Measurements from ENCODE around the gene SHISA7.
A peak's percentile ranks its signal among the peaks of the same experiment; 100 is the strongest.
"Not testable (repeated sequence)": the region's sequence is repeated elsewhere in the genome, so short reads cannot be mapped to it uniquely, and the experiment has no call there.

SHISA7 gene

DNA sequence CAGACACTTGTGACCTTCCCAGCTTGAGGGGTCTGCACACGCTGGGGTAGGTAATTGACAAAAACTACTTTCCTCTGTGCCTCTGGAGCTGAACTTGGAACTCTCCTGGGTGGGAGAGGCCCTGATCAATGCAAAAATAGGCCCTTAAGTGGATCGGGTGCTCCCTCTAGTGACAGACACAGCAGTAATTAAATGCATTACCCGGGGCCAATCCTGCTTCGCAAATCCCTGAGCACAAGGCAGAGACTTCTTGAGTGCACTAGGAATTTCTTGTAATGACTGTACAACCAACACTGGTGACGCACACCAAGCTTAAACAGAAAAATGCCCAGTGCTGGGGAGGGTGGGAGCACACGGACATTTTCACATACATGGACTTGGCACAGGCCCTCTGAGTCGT is 24.9 kb downstream of the SHISA7 start:
- peak; percentile 41 to 51 for DNase-seq (ENCODE audit: low read depth in 2 of 2)

DNA sequence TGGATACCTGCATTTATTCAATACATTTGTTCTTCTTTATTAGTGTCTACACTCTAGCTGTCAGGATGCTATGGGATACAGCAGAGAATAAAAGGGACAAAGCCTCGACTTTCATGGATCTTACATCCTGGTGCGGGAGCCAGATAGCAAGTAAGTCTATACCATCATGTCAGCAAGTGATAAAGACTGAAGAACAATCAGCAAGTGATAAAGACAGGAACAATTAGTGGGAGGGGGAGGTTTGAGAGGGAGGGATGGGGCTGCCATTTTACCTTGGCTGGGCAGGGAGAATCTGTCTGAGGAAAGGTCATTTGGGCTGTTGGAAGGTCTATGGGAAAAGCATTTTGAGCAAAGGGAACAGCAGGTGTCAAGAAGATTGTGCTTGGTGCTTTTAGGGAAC is 32.9 kb downstream of the SHISA7 start:
- DNase-seq (ENCODE audit: low read depth in 2 of 2): no peak

DNA sequence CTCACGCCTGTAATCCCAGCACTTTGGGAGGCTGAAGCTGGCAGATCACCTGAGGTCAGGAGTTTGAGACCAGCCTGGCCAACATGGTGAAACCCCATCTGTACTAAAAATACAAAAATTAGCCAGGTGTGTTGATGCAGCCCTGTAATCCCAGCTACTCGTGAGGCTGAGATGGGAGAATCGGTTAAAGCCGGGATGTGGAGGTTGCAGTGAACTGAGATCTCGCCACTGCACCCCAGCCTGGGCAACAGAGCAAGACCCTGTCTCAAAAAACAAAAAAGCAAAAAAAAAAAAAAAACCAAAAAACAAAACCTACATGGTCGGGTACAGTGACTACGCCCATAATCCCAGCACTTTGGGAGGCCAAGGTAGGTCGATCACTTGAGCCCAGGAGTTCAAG is 33.9 kb downstream of the SHISA7 start:
- not testable (repeated sequence) for DNase-seq (ENCODE audit: low read depth in 2 of 2)

DNA sequence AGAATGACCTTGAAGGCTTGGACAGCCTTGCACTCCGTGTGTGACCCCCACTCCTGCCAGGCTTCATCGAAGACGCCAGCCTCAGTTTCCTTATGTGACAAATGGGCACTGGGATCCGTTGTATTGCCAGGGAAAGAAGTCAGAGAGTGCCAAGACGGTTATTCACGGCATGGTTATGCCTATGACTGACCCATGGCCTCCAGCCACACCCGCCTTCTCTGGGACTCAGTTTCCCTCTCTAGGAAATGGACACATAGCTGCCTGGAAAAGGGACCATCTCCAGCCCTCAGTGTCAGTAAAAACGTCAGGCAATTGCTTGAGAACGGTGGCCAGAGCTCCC is 34.6 kb downstream of the SHISA7 start:
- DNase-seq (ENCODE audit: low read depth in 2 of 2): no peak

DNA sequence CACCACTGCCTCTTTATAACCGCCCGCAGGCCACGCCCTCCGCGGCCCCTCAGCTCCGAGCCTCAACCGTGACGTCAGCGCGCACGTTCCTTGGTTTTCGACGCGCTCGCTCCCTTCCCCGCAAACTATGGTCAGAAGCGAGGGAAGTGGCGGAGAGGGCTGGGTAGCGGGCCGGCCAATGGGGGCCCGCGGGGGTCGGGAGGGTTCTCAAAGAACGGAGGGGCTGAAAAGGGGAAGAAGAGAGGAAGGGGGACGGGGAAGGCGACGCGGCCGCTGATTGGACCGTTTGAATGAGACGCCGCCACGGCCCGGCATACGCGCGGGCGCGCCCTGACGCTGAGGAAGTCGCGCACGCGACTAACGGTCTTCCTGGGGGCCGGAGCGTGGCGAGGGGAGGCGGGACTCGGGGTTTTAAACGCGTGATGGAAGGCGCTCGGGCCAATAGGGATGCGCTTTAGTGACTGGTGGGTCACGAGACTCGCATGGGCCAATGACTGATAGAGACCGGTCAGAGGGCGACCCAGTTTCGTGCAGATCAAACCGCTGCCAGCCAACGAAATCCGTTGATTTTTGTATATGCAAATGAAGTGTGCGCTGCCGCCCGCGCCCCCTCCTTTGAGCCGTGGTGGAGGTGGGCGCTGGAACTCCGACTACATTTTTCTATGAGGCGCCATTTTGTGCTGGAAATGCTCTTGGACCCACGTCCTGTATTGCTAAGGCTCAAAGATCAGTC is 35.1 kb downstream of the SHISA7 start:
- DNase-seq (ENCODE audit: low read depth in 2 of 2): peak; percentile 99

DNA sequence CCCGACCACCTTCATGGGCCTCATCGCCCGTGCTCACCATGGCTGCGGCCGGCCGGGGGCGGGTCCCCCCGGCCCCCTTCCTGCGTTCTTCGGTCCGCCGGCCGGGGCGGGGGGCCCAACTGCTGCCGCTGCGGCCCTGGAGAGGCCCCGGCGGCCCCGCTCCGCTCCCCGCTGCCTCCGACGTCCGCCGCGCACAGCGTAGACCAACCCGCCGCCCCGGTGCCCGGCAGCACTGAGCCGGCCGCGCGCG is 35.6 kb downstream of the SHISA7 start, which contains the start of gene UBE2S:
UBE2S (minus strand) TSS at position 239 of the 250 bp plus-strand sequence; CDS start at position 40, 199 bp downstream.
- not testable (repeated sequence) for DNase-seq (ENCODE audit: low read depth in 2 of 2)

DNA sequence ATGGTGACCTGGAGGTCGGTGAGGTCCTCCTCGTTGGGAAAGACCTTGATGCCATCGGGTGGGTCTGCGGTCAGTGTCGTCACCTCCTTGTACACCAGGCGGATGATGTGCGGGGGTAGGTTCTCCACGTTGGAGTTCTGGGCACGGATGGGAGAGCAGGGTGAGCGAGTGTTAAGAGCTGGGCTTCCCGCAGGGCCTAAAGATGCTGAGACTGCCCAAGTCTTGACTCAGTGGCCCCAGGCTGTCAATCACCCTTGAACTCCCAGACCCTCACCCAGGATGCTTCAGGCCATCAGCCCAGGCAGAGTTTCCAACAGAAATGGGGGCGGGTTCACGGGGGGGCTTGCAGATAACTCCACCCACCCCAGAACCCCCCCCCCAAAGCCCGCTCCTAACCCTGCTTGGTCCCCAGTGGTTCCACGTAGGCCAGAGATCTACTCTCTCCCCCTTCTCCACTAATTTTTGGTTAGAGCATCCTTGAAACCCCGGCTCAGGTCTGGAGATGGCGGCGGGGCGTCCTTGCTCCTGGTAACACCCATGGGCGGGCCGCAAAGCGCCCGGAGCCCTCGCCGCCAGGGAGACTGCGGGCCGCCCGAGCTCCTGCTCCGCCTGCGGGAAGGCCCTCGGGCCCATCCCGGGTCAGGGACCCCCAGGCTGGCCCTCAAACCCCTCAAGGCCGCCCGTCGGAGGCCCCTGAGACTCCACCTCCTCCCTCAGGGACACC is 36.1 kb downstream of the SHISA7 start:
- DNase-seq (ENCODE audit: low read depth in 2 of 2): no peak

DNA sequence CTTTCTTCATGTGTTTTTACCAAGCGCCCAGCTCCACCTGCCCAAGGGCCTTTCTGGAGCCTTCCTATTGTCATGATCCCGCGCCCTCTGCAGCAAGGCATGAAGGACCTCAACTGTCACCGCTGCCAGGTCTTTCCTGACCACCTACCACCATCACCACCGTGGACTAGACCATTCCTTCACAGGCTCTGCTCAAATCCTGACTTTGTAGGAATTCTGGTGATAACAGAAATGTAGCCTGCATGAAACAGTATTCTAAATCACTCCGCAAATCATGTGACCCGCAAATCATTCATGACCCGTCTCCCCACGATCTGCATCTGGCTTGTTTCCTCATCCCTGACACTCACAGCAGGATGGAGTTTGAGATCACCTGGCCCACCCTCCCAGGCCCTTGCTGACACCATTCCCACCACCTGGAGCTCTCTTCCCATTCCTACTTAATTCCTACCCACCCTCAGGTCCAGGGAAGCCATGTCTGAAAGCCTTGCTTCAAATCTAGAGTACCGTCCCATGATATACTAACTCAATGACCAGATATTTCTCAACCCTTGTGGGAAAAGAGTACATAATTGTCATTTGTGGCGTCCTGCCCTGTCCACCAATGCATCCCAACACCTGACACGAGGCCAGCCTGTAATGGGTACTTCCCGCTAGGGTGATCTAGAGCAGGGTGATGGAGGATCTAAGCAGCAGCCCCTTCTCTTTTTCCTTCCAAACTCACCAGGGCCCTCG is 36.8 kb downstream of the SHISA7 start:
- DNase-seq (ENCODE audit: low read depth in 2 of 2): no peak

DNA sequence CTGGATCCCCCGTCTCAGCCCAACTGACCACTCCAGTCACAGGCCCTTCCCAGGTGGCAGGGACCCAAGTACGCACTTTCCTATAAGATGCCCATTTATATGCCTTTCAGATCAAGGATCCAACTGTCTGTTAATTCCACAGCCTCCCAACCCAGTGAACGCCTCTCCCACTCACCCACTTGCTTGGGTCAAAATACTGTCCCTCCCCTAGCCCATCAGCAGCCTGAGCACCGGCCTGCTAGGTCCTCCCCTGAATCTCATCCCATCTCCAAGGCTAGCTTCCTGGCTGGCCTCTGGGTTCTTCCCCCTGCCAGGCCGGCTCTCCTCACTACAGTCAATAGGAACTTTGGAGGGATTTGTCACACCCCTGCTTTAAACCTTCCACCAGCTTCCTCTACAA is 37.5 kb downstream of the SHISA7 start:
- no peak for DNase-seq (ENCODE audit: low read depth in 2 of 2)

DNA sequence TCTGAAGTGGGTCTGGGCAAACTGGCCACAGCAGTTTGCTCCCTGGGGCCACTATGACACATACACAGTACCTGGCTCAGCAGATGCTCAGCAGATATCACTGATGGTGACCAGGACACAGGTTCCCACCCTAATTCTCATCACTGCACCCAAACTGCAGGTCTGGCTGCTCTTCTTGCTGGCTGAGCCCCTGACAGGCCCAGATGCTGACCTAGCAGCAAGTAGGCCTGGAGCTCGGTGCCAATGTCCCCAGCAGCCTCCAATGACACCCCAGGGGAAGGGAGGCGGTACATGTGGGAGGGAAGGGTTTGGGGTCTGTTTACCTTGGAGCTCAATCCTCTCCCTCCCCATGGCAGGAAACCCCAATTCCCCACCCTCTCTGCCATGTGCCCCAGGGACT is 40.6 kb downstream of the SHISA7 start:
- no peak for DNase-seq (ENCODE audit: low read depth in 2 of 2)

DNA sequence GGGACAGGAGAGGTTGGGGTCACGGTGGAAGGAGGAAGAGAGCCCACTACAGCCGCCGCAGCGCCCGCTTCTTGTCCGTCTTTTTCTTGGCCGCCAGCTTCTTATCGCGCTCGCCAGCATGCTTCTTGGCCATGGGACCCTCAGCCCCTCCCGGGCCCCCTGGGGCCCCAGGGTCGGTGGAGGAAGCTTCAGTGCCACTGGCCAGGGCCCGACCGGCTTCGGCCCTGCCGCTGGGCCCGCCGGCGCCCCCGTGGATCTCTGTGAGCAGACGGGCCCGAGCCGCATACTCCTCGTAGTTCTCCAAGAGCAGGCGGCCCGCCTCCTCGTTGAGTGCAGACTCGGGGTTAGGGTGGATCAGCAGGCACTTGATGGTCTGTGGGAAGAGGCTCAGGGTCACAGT is 41.7 kb downstream of the SHISA7 start:
- not testable (repeated sequence) for DNase-seq (ENCODE audit: low read depth in 2 of 2)

DNA sequence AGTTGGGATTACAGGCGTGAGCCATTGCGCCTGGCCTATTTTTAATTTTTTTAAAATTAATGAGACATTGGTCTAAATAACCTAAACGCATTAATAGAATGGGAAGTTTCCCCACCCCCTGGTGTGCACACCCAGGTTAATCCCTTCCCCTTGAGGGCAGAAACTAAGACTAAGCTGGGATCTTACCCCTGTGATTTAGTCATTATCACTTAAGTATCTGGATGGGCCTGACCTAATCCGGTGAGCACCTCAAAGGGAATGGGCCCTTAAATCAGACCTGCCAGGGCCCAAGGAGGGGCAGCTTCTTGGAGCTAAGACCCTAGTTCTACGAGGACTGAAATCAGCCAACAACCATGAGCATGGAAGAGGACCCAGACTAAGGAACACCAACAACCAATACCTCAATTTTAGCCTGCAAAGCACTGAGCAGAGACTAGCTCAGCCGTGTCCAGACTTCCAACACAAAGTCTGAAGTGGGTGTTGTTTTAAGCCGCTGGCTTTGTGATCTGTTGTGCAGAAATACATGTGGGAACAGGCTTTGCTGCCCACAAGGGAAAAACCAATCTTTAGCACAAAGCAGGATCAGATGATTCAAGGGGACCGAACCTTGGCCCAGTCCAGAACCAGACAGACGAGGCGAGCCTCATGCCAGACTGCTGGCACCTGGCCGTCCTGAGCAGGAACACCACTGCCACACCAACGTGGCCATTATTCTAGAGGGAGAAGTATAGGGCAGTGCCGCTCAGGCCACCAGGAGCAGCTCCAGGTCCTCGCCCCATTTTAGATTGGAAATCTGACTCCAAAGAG is 42.6 kb downstream of the SHISA7 start:
- no peak for DNase-seq (ENCODE audit: low read depth in 2 of 2)

DNA sequence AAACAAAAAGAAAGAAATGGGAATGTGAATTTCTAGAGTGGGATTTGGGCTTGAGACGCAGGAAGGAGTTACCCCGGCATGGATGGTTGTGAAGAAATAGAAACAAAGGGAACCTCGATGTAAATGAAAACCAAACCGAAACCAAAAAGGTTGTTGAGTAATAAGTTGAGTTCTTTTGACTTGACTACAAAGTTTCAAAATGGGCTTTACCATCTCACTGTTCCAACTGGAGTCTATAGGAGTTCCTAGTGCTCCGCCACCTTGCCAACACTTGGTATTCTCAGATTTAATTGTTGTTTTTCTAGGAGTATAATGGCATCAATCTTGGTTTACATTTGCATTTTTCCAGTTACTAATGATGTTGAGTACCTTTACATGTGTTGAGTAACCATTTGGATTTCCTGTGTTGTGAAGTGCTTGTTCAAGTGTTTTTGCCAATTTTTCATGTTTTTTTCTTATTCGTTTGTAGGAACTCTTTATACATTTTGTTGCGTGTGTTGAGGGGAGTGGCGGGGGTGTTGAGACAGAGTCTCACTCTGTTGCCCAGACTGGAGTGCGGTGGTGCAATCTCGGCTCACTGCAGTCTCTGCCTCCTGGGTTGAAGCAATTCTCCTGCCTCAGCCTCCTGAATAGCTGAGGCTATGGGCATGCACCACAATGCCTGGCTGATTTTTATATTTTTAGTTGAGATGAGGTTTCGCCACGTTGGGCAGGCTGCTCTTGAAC is 44.7 kb downstream of the SHISA7 start:
- DNase-seq (ENCODE audit: low read depth in 2 of 2): no peak

DNA sequence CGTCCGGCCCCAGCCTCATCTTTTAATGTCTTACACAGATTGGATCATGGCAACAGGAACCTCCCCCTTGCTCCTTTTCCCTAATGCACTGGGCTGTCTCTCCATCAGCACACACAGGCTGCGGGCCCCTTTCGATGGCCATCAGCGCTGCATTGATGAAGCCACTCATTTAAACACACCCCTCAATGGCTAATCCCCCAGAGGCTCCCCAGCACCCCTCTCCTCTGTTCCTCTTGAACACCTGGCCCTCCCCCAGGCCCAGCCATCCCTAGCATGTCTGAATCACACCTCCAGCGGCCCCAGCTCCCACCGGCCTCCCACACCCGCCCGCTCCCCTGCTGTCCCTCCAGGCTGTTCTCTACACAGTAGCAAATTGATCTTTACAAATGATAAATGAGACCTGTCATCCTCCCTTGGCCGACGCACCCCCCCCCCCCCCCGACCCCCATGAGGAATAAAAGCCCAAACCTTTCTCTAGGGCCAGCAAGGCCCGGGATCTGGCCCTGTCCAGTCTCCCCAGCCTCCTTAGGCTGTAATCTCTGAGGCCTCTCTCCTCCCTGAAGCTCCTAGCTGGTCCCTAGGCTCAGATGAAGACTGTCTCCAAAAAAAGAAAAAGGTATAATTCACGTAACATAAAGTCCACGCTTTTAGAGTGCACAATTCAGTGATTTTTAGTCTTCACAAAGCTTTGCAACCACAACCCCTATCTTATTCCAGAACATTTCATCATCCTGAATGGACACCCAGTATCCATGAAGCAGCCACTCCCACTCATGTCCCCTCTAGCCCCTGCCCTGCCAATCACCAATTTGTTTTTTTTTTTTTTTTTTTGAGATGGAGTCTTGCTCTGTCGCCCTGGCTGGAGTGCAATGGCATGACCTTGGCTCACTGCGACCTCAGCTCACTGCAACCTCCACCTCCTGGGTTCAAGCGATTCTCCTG is 50.0 kb downstream of the SHISA7 start:
- no peak for DNase-seq (ENCODE audit: low read depth in 2 of 2)

DNA sequence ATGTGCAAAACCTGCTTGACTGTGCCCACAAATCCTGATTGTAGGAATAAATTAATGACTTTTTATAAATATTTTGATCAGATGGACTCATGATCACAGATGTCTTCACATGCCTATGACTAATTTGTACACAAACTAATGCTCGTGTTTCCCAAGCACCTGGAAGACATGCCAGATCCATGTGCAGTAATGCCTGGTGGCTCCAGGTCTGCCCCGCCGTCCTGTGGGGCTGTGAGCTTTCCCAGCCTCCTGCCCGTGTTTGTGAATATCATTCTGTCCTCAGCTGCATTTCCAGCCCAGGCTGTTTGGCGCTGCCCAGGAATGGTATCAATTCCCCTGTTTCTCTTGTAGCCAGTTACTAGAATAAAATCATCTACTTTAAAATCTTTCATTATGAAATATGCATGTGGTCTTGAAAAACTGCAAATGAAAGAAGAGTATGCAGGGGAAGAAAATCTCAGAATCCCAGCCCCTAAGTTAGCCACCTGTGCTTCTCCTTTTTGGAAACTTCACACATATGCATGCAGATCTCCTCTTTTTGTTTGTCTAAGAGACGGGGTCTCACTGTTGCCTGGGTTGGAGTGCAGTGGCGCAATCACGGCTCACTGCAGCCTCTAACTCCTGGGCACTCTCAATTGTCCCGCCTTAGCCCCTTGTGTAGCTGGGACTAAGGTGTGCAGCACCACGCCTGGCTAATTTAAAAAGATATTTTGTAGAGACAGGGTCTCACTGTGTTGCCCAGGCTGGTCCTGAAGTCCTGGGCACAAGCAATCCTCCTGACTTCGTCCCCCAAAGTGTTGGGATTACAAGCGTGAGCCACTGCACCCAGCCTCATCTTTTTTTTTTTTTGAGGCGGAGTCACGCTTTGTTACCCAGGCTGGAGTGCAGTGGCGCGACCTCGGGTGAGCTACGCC is 51.1 kb downstream of the SHISA7 start:
- no peak for DNase-seq (ENCODE audit: low read depth in 2 of 2)

DNA sequence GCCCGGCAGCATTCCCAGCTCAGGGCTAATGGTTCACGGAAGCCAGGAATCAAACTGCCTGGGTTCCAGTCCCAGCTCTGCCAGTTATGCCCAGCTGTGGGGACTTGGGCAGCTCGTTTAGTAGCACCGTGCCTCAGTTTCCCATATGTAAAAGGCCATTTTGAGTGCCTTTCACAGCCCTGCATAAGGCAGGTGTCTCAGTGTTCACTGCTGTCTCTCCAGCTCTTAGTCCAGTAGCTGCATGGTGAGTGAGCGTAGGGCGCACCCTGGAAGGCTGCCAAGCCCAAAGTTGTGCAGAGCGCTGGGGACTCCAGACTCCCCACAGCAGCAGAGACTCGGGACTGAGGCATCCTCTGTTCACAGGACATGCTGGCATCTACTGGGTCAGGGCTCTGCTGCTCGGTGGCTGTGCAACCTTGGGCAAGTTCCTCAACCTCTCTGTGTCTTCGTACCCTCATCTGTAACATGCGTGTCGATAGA is 51.9 kb downstream of the SHISA7 start:
- DNase-seq (ENCODE audit: low read depth in 2 of 2): no peak

DNA sequence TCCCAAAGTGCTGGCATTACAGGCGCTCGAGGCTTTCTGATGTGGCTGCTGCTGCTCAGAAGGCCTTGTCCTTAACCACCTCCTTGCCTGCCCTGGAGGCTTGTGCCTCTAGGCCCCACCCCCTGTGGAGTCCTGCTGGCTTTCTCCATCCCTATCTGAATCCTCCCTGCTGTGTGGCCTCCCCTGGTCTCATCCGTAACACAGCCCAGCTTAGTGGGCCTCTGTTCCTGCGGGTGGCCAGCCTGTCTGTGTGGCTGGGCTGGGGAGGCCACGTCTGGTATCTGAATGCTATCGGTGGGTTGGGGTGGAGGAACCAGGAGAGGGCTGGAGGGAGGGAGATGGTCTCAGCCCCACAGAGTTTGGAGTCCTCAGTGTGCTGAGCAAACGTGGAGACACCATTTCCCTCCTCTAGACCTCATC is 52.6 kb downstream of the SHISA7 start:
- DNase-seq (ENCODE audit: low read depth in 2 of 2): no peak

DNA sequence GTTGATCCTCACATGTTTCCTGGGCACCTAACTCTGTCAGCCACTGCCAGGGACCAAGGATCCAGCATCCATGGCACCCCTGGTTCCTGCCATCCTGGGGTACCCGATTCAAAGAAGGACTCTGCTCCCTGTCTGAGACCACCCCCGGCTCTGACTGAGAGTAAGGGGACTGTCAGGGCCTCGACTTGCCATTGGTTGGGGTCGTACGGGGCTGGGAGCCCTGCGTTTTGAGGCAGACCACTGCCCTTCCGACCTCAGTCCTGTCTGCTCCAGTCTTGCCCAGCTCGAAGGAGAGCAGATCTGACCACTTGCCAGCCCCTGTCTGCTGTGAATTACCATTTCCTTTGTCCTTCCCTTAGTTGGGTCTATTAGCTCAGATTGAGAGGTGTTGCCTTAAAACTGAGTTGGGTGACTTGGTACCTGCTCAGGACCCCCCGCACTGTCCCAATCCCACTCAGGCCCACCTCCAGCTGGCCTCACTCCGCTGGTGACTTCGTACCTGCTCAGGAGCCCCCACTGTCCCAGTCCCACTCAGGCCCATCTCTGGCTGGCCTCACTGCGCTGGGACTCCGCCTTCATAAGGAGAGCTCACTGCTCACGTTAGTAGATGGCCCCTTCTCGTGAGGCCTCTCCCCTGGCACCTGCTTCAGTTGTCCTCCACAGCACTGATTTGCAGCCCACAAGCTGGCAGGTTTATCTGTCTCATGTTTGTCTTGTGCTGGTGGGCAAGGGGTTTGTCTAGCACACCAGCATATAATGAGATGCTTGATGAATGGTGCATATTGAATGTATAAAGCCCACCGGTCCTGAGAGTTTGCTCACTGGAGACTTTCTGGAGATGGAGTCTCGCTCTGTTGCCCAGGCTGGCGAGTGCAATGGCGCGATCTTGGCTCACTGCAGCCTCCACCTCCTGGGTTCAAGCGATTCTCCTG is 53.4 kb downstream of the SHISA7 start:
- no peak for DNase-seq (ENCODE audit: low read depth in 2 of 2)

All from fibroblast of skin of left biceps (primary cell).